CD4-positive, alpha-beta T cell treated with Interleukin-4 for 4 hours (primary cell): ENCODE measurements around the gene ADM5.

Source experiments
- DNase-seq: peaks from one replicate; pipeline ENCODE4 v3.0.0-alpha.2; 2020

ADM5 gene

DNA sequence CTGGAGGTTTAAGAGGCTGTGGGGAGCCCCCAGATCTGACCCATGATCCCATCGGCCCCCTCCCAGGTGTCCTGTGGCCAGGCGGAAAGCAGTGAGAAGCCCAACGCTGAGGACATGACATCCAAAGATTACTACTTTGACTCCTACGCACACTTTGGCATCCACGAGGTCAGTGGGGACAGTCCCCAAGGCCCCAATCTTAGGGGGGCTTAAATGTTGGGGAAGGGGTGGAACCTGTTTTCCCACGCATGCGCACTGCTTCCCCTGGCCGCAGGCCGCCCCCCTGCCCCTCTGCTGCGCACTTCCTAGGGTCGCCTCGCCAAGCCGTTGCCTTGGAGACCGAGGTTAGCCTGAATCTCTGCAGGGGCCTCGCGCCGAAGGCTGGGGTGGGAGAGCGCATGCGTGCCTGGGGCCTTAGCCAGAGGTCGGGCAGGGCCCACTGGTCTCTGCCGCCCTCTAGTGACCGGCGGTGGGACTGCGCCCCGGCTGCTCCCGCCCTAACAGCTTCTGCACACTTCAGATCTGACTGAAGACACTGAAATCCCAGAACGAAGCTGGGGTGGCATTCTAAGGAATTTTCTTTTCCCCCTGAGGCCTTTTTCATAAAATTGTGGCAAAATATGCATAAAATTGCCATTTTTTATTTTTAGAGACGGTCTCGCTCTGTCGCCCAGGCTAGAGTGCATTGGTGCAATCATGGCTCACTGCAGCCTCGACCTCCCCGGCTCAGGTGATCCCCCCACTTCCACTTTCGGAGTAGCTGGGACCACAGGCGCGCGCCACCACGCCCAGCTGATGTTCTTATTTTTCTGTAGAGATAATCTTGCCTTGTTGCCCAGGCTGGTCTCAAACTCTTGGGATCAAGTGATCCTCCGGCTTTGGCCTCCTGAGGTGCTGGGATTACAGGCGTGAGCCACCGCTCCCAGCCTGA lies 8.7 kb upstream of the ADM5 start:
- DNase-seq, result peak; percentile 85

DNA sequence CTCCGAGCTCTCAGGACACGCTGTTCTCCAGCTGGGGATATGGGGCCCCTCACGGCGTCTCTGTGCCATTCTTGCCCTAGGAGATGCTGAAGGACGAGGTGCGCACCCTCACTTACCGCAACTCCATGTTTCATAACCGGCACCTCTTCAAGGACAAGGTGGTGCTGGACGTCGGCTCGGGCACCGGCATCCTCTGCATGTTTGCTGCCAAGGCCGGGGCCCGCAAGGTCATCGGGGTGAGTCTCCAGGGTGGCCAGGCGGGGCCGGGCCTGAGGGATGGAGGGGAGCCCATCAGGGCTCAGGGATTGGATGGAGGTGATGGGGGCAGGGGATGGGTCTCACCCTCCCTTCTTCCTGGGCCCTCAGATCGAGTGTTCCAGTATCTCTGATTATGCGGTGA lies 7.6 kb upstream of the ADM5 start:
- no peak for DNase-seq

DNA sequence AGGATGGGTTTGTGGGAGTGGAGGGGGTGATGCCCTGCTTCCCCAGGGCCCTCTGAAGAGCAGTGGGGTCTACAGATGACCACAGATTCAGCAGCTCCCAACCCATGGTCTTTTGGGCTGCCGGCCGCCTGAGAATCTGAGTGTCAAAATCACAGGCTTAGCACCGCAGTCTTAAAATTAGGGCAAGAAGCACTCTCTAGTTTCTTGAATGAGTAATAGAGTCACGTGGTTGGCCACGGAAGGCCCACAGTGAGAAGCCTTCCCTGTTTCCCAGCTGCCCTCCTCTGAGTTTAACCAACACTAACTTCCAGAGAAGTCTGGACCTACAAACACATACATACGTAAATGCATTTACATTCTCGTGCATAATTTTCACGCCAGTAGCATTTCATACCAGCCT lies 7.1 kb upstream of the ADM5 start:
- DNase-seq, result no peak

DNA sequence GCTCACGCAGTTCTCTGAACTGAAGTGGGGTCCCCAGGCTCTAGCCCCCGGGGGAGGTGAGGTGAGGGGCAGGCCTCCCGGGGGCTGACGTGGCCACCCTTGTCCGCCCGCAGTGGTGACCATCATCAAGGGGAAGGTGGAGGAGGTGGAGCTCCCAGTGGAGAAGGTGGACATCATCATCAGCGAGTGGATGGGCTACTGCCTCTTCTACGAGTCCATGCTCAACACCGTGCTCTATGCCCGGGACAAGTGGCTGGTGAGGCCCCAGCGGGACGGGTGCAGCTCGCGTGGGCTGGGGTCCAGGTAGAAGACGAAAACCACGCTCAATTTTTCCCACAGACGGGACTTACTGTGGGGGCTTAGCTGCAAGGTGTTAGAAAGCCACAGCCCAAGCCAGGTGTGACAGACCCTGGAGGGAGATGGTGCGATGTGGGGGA lies 5.6 kb upstream of the ADM5 start:
- DNase-seq, result no peak

DNA sequence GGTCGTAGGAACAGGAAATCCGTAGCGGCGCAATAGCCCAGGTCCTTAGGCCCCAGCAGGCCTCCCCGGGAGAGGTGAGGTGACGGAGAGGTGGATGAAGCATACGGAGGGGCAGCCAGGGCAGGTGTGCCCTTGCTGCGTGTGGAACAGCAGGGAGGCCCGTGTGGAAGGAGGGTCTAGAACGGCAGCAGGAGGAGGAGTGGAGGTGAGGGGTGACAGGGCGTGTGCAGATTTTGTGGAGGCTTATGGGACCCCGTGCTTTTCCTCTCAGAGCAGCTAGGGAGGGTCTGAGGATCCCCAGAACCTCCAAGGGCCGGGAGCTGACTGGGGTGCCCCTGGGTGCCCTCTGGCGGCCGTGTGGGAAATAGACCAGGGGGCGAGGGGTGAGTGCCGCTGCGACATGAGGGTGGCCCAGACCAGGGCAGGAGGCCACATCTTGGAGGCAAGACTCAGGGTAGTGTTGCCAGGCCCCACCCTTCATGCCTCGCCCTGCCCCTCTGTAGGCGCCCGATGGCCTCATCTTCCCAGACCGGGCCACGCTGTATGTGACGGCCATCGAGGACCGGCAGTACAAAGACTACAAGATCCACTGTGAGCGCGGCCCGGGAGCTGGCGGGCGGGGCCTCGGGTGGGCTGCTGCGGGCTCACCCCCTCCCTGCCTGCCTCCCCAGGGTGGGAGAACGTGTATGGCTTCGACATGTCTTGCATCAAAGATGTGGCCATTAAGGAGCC lies 5.0 kb upstream of the ADM5 start:
- DNase-seq, result no peak

DNA sequence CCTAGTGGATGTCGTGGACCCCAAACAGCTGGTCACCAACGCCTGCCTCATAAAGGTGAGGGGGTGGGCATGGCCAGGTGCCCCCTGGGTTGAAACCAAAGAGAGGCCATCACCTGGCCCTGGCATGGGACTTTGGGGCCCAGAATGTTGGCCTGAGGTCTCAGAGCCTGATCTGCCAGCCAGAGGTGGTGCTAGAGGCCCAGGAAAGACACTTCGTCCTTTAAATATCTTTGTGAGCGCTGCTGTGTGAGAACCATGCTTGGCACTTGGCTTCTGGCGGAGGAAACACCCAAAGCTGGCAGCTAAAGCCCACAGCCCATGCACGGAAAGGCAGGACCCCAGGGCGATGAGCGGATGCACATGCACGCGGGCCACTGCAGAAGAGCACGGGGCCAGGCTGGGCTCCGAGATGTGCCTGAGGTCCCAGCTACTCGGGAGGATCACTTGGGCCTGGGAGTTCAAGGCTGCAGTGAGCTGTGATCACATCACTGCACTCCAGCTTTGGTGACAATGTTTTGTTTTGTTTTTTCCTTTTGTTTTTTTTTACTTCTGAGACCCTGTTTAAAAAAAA lies 4.3 kb upstream of the ADM5 start:
- no peak for DNase-seq

DNA sequence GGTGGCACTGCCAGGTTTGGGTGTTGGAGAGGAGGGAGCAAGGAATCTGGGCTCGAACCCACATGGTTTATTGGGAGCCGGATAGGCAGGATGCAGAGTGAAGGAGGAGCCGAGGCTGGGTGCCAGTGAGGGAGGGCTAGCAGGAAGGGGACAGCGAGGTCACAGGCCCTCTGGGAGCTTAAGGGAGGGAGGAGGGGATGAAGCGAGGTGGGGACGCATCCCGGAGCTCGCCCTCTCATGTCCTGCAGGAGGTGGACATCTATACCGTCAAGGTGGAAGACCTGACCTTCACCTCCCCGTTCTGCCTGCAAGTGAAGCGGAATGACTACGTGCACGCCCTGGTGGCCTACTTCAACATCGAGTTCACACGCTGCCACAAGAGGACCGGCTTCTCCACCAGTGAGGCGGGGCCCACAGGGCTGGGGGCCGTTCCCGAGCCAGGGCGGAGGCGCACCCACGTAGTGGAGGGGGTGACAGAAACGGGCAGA lies 3.5 kb upstream of the ADM5 start:
- no peak for DNase-seq

DNA sequence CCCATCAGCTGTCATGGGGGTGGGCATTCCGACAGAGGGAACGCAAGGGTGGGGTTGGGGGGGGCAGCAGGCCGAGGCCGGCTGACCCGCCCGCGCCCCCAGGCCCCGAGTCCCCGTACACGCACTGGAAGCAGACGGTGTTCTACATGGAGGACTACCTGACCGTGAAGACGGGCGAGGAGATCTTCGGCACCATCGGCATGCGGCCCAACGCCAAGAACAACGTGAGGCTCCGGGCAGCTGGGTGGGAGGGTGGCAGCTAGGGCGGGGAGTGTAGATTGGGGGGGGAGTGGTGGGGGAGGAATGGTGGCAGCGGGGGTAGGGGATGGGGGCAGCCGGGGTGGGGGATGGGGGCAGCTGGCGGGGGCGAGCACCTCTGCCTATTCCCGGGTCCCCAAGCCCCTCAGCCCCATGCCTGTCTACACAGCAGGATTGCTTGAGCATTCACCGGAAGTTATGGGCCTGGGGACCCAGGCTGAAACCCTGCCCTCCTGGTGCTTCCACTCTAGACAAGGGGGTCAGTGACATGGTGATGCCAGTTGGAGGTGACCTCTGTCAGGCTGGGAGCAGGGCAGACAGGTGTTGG lies 2.8 kb upstream of the ADM5 start:
- no peak for DNase-seq

DNA sequence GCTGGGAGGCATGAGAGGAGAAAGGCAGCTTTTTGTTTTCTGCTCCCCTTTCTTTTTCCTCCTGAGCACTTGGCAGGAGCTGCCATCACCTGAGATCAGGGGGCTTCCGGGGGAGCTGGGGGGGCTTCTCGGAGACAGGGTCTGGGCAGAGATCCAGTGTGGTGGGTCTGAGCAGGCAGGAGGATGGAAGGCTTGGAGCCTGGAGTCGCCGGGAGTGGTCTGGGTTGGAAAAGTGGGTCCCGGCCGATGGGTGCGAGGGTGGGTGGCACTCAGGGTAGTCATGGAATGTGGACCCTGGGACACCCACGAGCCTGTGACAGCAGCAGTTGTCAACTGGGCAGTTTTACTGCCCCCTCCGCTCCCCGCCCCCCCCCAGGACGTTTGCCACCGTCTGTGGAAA lies 2.2 kb upstream of the ADM5 start:
- DNase-seq, result no peak

DNA sequence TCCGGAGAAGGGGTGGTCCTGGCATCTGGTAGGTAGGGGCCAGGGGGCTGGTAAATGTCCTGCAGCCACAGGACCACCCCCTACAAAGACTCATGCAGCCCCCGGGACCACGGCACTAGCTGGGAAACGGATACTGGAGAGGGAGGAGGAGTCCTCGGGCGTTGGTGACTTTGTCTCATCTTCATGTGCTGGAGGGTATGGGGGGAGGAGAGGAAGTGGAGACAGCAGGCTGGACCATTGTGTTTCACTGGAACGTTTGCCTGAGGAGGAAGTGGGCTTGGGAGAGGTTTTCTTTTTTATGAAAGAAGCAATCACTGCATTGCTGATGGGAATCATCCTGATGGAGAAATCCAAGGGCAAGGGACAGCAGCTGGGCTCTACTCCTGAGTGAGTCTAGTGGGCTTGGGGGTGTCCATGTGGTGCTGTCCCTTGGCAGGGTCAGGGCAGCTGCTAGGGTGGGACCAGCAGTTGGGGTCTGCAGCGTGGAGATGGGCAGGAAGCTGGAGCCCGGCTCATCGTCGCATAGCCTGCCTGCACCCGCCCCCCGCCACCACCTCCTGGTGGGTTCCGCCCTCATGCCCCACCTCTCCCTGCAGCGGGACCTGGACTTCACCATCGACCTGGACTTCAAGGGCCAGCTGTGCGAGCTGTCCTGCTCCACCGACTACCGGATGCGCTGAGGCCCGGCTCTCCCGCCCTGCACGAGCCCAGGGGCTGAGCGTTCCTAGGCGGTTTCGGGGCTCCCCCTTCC lies 1.7 kb upstream of the ADM5 start:
- no peak for DNase-seq

DNA sequence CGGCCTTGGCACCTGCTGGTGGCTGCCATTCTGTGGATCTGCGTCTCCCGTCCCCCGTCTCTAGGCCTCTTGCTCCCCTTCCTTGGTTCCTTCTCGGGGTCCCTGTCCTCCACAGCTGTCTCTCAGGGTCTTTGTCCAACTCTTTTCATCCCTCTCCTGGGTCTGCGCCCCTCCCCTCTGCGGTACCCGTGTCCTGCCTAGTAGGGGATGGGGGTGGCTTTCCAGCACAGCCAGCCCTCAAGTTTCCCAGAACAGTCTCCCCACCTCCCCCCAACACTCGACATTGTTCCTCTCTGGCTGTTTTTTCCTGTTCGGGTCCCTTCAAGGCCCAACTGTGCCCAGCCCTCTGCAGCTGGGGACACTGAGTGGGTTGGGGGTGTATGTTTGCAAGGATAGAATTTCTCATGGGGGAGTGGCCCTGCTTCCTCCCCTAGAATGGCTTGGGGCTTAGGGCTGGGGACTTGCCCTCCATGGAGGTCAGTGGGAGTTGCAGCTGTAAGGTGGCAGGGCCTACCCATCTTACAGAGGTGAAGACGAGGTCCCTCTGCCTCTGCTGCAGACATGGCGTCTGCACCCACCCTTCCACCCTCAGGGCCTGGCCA lies 762 bp upstream of the ADM5 start:
- DNase-seq, result no peak

DNA sequence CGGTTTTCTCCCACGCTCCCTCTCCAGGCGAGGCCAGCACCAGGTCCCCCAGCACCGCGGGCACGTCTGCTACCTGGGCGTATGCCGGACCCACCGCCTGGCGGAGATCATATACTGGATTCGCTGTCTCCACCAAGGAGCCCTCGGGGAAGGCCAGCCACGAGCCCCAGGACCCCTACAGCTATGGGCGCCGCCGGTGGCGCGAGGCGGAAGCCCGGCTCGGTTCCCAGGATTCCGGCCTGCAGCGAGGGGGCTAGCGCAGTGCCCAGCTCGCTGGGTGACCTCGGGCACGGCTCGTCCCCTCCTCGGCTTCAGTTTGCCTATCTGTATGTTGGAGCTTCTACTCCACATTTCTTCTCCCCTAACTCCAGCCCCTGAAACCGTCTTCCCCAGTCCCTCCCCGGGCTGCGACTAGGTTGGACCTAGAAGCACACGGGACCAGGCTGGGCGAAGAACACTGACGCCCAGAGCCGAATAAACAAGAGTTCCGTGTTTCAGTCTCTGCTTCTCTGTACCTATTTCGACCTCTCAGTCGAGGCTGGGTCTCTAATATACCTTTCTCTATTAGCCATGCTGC lies 773 bp downstream of the ADM5 start:
- no peak for DNase-seq

DNA sequence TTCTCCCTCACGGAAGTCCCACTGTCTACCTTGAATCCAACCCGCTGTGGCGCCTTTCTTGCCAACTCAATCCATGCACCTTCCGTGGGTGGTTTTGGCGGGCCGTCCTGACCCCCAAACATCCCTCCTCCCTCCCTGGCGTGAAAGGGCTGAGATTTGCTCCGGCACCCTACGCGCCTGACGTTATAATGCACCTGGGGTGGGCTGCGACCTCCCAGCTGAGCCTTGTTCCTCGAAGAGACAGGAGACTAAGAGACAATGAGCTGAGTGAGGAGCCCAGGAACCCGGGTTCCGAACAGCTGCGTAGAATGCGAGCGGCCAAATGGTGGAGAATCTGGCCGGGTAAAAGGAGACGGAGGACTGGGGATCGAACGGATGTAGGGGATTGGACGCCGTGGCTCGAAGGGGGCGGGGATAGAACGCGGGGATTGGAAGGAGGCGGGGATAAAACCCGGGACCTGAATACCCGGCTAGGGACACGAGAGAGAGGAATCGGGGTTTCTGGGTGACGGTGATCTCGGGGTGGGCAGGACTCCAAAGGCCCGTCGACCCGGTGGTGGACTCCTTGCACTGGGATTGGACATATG lies 1.4 kb downstream of the ADM5 start, which contains the start of gene CPT1C:
CPT1C (plus strand) TSS at position 461 of the 587 bp plus-strand sequence. CDS start 1,137 bp downstream, outside the sequence.
- DNase-seq, result peak; percentile 37

DNA sequence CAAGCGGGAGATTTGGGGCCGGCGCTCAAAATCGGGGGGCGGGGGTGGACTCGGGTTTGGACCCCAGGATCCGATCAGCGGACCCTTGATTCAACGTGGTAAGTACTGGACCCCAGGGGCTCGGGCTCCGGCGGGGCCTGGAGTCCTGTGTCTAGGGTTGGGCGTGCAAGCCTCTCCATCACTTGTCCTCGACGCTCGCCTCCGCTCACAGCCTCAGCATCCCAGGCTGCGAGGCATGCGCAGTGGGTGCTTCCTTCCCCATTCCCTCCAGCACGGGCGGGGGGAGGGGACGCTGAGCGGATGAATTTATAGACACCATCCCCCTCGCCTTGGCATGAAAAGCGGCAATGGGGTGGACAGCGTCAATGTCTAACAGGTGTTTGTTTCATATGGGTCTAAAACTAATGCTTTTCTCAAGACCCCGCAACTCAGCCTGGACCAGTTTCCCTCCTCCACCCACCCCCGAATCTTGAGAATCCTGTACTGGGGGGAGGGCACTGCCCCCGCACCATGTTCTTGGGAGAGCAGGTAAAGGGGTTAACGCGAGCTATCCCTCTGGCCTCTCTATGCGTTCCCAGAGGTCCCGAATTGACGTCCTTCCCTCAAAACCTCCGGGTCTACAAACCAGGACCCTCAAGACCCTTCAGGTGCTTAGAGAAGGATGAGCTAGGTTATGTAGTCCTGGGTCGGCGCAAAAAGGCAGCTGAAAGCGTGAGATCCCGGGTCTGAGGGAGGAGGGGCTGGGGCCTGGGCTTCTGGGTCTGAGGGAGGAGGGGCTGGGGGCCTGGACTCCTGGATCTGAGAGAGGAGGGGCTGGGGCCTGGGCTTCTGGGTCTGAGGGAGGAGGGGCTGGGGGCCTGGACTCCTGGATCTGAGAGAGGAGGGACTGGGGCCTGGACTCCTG lies 2.1 kb downstream of the ADM5 start:
- DNase-seq, result no peak

DNA sequence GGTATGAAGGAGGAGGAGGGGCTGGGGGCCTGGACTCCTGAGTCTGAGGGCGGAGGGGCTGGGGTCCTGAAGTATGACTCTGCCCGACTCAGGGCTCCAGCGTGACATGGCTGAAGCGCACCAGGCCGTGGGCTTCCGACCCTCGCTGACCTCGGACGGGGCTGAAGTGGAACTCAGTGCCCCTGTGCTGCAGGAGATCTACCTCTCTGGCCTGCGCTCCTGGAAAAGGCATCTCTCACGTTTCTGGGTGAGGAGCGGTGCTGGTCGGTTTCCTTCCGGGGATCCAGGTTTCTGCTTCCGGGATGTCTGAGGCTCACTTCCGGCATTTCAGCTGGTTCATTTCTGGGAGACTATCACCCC lies 2.7 kb downstream of the ADM5 start:
- DNase-seq, result no peak

DNA sequence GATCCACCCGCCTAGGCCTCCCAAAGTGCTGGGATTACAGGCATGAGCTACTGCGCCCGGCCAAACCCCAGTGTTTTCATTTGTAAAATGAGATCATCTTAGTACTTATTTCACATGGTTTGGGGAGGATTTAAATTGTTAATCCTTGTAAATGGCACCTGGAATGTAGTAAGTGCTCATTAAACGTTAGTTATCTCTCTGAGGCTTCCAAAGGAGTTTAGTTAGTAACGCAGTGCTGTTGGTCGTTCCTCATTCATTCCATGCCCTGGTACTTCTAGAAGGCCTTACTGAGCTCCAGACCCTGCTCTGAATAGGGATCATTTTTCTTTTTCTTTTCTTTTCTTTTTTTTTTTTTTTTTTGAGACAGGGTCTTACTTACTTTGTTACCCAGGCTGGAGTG lies 6.7 kb downstream of the ADM5 start:
- no peak for DNase-seq

DNA sequence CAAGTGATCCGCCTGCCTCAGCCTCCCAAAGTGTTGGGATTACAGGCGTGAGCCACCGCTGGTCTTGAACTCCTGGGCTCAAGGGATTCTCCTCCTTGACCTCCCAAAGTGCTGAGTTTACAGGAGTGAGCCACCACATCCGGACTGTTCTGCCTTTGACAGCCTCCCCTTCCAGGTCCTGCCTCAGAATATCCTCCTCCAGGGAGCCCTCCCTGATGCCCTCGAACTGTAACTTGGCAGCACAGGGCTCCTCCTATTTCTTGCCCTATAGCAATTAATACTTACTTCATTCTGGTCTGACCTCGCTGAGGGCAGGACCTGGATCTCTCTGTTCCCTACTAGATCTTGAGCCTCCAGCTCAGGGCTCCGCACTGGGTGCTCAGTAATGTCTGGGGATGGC lies 7.5 kb downstream of the ADM5 start:
- no peak for DNase-seq

DNA sequence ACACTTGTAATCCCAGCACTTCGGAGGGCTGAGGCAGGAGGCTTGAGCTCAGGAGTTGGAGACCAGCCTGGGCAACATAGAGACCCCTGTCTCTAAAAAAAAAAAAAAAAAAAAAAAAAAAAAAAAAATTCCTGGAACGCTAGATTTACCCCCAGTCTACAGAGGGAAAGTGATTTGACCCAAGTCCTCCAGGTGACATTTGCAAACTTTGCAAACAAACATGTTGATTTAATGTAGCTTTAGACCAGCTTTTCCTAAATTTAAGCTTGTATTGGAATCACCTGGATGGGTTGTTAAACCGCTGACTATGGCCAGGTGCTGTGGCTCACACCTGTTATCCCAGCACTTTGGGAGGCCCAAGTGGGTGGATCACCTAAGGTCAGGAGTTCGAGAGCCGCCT lies 10.0 kb downstream of the ADM5 start:
- no peak for DNase-seq

DNA sequence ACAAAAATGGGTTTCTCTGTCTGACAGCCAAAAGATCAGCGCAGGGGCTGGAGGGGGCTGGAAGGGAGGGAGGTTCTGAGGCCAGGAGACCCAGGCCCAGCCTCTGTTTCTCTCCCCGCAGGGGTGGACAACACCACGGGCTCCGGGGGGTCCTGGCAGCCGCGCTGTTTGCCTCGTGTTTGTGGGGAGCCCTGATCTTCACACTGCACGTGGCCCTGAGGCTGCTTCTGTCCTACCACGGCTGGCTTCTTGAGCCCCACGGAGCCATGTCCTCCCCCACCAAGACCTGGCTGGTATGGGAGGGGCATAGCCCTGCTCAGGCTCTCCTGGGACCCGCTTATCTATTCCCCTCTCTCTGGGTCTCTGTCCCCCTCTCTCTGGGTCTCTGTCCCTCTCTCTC lies 11.2 kb downstream of the ADM5 start:
- DNase-seq, result no peak

DNA sequence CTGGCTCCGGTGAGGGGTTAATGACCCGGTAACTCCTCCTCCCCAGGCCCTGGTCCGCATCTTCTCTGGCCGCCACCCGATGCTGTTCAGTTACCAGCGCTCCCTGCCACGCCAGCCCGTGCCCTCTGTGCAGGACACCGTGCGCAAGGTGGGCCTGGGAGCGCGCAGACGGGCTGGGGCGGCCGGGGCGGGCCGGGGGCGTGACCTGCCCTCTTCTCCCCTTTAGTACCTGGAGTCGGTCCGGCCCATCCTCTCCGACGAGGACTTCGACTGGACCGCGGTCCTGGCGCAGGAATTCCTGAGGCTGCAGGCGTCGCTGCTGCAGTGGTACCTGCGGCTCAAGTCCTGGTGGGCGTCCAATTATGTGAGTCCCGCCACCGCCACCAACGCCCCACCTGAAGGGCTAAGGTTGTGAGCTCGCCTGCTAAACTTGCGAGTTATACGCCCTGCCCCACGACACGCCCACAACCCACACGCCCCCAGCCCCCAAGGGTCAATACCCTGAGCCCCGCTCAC lies 11.9 kb downstream of the ADM5 start:
- DNase-seq, result no peak
